ENCODE measurements around the gene EHBP1L1.
"Not testable (repeated sequence)": the region's sequence is repeated elsewhere in the genome, so short reads cannot be mapped to it uniquely, and the experiment has no call there.

- TF ChIP-seq CTCF, POLR2A (IDR thresholded peaks at IDR 0.05): not testable (repeated sequence)
Measured at GRCh38 chr11:65639228-65639597, 63.4 kb downstream of the EHBP1L1 start.

All from lower leg skin (tissue), 3 donors.